AG04449 (cell line): ENCODE data around the gene C22orf31.

Experiments used
- CTCF ChIA-PET: fragments of 350-600 bp; formaldehyde crosslinking; extraction: SDS; loops from one replicate; lab custom pipeline; 2021; ENCODE audit warnings: antibody characterized with exemption; lab: Yijun Ruan, JAX
- POLR2A ChIA-PET: fragments of 400-600, 350-600 bp; formaldehyde crosslinking; extraction: SDS; loops from one replicate; lab custom pipeline; 2020; ENCODE audit warnings: antibody characterized with exemption, inconsistent platforms; lab: Yijun Ruan, JAX
- DNase-seq: peaks from one replicate; pipeline ENCODE4 v3.0.0-alpha.2; 2010; ENCODE audit warnings: low read depth, low spot score
- H3K4me3 ChIP-seq: 2 replicates; pipeline ENCODE4 v1.5.1; 2011; ENCODE audit warnings: low read depth, mild to moderate bottlenecking, control low read depth, low read length
- TF ChIP-seq, protein P1 (sequence below): IDR thresholded peaks from one replicate; pipeline ENCODE4 v1.5.1; 2011; ENCODE audit warnings: mild to moderate bottlenecking, moderate library complexity, low read length, control low read depth, inconsistent platforms; ENCODE audit not compliant: insufficient read depth; ENCODE audit errors: missing control alignments

C22orf31 gene

DNA sequence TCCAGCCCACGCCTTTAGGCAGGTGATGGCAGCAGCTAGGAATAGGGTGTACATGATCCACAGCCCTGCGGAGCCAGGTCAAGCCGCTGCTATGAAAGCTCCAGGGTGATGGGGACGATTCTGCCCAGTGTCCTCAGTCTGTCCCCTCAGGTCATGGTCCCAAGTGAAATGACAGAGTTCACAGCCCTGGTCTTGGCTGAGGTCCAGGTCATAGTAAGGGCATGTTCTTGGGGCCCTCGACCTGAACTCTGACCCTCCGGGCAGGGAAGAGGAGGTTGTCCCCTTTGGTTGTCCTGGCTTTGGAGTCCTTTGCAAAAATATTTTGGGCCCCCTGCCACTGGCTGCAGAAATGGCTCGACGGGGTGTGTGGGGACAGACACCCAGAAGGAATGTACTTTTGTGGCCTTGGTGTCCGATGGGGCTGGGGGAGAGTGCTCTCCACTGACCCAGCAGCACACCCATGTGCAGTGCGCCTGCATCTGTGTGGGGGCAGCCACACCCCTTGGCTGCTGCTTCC is 7.3 kb downstream of the C22orf31 start:
- no peak for DNase-seq
- CTCF ChIA-PET: interaction anchor here (1.2 to 3.0 kb wide), 4 partner anchors 14 to 199 kb away, joined by 3 to 14 read pairs (median 6); no protein-coding TSS in a partner anchor
- no peak overlapping the region for H3K4me3 ChIP-seq
- POLR2A ChIA-PET: no interaction called here
- TF ChIP-seq, protein P1, sequence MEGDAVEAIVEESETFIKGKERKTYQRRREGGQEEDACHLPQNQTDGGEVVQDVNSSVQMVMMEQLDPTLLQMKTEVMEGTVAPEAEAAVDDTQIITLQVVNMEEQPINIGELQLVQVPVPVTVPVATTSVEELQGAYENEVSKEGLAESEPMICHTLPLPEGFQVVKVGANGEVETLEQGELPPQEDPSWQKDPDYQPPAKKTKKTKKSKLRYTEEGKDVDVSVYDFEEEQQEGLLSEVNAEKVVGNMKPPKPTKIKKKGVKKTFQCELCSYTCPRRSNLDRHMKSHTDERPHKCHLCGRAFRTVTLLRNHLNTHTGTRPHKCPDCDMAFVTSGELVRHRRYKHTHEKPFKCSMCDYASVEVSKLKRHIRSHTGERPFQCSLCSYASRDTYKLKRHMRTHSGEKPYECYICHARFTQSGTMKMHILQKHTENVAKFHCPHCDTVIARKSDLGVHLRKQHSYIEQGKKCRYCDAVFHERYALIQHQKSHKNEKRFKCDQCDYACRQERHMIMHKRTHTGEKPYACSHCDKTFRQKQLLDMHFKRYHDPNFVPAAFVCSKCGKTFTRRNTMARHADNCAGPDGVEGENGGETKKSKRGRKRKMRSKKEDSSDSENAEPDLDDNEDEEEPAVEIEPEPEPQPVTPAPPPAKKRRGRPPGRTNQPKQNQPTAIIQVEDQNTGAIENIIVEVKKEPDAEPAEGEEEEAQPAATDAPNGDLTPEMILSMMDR: no peak

GRCh38 chr22:29053048-29053702 is 8.5 kb downstream of the C22orf31 start:
- POLR2A ChIA-PET: no interaction called here
- TF ChIP-seq, protein P1: no peak
- no peak for DNase-seq
- CTCF ChIA-PET: interaction anchor here (1.1 to 1.7 kb wide), 5 partner anchors 8 to 193 kb away, joined by 3 to 9 read pairs (median 4); partner anchors contain the start of gene C22orf31
- no peak overlapping the region for H3K4me3 ChIP-seq

DNA sequence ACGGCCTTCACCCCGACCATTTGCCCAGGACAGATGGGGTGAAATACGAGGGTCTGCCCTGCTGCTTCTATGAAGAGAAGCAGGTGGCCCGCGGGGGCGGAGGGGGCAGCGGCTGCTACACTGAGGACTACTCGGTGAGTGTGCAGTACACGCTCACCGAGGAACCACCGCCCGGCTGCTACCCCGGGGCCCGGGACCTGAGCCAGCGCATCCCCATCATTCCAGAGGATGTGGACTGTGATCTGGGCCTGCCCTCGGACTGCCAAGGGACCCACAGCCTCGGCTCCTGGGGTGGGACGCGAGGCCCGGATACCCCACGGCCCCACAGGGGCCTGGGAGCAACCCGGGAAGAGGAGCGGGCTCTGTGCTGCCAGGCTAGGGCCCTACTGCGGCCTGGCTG is 11.2 kb downstream of the C22orf31 start:
- H3K4me3 ChIP-seq: no peak overlapping the region
- ChIA-PET POLR2A (no interaction called here), CTCF (interaction anchor here (1.1 kb wide), 1 partner anchor 14 kb away, joined by 3 read pairs; no protein-coding TSS in a partner anchor)
- DNase-seq: no peak
- TF ChIP-seq, protein P1: no peak

DNA sequence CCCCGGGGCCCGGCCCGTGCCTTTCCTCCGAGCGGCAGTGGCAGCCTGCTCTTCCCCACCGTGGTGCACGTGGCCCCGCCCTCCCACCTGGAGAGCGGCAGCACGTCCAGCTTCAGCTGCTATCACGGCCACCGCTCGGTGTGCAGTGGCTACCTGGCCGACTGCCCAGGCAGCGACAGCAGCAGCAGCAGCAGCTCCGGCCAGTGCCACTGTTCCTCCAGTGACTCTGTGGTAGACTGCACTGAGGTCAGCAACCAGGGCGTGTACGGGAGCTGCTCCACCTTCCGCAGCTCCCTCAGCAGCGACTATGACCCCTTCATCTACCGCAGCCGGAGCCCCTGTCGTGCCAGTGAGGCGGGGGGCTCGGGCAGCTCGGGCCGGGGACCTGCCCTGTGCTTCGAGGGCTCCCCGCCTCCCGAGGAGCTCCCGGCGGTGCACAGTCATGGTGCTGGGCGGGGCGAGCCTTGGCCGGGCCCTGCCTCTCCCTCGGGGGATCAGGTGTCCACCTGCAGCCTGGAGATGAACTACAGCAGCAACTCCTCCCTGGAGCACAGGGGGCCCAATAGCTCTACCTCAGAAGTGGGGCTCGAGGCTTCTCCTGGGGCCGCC is 11.9 kb downstream of the C22orf31 start:
- no peak overlapping the region for H3K4me3 ChIP-seq
- TF ChIP-seq, protein P1: no peak
- POLR2A ChIA-PET: no interaction called here
- DNase-seq: no peak
- CTCF ChIA-PET: interaction anchor here (0.9 to 2.2 kb wide), 3 partner anchors 9 to 26 kb away, joined by 3 to 9 read pairs (median 3); no protein-coding TSS in a partner anchor

DNA sequence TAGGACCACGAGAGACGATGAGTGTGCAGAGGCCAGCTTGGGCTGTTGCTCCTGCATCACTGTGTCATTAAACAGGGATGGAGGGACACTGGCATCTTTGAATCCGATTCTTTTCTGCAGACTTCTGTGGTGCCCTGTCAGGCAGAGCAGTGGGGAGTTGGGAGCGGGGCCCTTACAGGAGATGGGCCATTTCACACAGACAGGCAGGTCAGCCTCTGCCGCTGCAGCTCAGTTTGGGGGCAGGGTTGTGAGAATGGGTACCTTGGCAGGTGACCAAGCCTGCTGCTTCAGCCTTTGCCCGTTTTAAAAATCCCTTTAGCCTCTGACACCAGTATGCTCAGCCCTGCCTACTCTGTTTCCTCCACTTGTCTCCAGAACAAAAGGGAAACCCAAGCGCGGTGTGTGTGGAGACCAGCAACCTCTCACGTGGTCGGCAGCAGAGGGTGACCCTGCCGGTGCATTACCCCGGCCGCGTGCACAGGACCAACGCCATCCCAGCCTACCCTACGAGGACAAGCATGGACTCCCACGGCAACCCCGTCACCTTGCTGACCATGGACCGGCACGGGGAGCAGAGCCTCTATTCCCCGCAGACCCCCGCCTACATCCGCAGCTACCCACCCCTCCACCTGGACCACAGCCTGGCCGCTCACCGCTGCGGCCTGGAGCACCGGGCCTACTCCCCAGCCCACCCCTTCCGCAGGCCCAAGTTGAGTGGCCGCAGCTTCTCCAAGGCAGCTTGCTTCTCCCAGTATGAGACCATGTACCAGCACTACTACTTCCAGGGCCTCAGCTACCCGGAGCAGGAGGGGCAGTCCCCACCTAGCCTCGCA is 12.6 kb downstream of the C22orf31 start:
- no peak overlapping the region for H3K4me3 ChIP-seq
- CTCF ChIA-PET: interaction anchor here (0.9 to 2.2 kb wide), 4 partner anchors 9 to 193 kb away, joined by 3 to 9 read pairs (median 6); no protein-coding TSS in a partner anchor
- TF ChIP-seq, protein P1: no peak
- POLR2A ChIA-PET: no interaction called here
- DNase-seq: no peak
